ENCODE results near the gene ABT1.

DNA sequence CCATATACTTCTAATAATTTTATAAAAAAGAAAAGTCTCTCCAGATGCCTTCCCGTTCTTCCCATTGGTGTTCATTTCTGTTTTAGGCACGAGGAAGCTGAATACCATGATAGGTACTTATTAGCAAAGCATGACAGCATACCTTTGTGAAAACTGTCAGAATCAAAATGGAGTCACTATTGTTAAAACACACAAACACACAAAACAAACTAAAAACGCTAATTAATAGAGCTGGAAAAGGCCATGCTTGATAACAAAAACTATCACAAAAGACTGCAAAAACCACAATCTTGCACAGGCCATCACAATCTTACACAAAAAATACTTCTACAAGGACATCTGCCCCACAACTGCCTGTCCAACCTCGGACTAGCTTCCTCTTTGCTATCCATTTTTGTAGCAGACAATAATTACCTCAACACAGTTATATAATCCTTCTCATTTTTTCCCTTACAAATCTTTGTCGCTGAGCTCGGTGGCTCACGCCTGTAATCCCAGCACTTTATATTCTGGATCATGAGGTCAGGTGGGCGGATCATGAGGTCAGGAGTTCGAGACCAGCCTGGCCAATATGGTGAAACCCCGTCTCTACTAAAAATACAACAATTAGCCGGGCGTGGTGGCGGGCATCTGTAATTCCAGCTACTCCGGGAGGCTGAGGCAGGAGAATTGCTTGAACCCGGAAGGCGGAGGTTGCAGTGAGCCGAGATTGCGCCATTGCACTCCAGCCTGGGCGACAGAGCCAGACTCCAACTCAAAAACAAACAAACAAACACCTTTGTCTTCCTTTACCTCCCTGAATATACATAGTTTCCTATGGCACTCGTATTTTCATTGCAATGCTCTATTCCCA is 3.2 kb upstream of the ABT1 start:
- TF ChIP-seq, protein P1, sequence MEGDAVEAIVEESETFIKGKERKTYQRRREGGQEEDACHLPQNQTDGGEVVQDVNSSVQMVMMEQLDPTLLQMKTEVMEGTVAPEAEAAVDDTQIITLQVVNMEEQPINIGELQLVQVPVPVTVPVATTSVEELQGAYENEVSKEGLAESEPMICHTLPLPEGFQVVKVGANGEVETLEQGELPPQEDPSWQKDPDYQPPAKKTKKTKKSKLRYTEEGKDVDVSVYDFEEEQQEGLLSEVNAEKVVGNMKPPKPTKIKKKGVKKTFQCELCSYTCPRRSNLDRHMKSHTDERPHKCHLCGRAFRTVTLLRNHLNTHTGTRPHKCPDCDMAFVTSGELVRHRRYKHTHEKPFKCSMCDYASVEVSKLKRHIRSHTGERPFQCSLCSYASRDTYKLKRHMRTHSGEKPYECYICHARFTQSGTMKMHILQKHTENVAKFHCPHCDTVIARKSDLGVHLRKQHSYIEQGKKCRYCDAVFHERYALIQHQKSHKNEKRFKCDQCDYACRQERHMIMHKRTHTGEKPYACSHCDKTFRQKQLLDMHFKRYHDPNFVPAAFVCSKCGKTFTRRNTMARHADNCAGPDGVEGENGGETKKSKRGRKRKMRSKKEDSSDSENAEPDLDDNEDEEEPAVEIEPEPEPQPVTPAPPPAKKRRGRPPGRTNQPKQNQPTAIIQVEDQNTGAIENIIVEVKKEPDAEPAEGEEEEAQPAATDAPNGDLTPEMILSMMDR (IDR thresholded peaks at IDR 0.05) = no peak
- TF ChIP-seq MEF2A (IDR thresholded peaks at IDR 0.05; ENCODE audit: borderline replicate concordance, low read depth) = no peak
- no peak for TF ChIP-seq EP300 (IDR thresholded peaks at IDR 0.05; ENCODE audit: borderline replicate concordance in 1 of 2, low read depth in 1 of 2, low read length in 1 of 2)
- TF ChIP-seq RAD21 (IDR thresholded peaks at IDR 0.05; ENCODE audit: low read length) = no peak

Measured in SK-N-SH (cell line).